NCI-H1048 (cell line): ENCODE measurements around the gene TAF10.

Source experiments
- DNase-seq: peaks from one replicate; lab custom pipeline; 2025; lab: John Stamatoyannopoulos, UW

Gene TAF10

GRCh38 chr11:6576471-6577373 lies 35.3 kb downstream of the TAF10 start:
- no peak for DNase-seq

DNA sequence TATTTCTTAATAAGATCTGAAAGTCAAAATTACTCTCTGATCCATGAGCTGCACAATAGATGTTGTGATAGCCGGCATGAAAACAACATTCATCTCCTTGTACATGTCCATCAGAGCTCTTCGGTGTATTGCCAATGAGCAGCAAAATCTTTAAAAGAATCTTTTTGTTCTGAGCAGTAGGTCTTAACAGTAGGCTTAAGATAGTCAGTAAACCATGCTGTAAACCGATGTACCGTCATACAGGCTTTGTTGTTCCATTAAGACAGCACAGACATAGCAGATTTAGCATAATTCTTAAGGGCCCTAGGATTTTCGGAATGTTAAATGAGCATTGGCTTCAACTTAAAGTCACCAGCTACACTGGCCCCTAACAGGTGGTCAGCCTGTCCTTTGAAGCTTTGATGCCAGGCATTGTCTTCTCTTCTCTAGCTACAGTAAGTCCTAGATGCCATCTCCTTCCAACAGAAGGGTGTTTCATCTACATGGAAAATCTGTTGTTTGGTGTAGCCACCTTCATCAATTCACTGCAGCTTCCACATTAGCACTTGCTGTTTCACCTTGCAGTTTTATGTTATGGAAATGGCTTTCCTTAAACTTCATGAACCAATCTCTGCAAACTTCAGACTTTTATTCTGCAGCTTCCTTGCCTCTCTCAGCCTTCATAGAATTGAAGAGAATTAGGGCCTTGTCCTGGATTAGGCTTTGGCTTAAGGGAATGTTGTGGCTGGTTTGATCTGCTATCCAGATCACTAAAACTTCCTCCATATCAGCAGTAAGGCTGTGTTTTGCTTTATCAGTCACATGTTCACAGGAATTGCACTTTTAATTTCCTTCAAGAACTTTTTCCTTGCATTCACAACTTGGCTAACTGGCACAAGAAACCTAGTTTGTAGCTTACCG lies 37.0 kb downstream of the TAF10 start:
- no peak for DNase-seq

GRCh38 chr11:6572215-6572614 lies 39.8 kb downstream of the TAF10 start:
- DNase-seq = no peak

- no peak for DNase-seq
These were observed 40.5 kb downstream of the TAF10 start for GRCh38 chr11:6571434-6572008.

GRCh38 chr11:6570691-6571427 lies 41.2 kb downstream of the TAF10 start:
- DNase-seq = no peak

DNA sequence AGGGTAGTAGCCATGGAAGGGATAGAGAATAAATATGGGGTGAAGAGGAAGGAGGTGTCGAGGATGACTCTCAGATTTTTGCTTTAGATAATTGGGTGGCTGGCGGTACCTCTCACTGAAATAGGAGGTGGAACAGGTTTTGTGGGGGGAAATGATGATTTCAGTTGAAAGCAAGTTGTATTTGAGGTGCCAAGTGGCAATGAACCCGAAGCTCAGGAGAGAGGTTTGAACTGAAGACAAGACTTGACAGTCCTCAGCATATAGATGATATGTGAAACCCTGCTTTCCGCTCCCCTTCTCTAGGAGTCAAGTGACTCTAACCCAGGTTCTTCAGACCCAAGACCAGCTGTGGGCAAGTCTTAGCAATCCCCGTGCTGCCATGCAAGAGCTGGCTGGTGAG lies 42.3 kb downstream of the TAF10 start:
- no peak for DNase-seq

GRCh38 chr11:6568191-6568918 lies 43.7 kb downstream of the TAF10 start:
- DNase-seq = no peak

DNA sequence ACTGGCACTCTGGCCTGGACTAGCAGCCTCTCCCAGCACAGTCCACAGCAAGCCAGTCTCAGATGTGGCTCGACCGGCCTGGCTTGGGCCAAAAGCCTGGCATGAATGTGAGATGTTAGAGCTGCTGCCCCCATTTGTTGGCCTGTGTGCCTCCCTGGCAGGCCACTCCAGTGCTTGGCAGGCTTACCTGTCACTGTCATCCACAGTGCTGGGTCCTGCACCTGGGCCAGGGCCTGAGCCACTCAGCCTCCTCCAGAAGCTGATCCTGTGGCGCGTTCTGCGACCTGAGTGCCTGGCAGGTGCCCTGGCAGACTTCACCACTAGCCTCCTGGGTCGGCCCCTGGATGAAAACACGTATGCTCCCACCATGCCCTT lies 44.7 kb downstream of the TAF10 start:
- DNase-seq = no peak

DNA sequence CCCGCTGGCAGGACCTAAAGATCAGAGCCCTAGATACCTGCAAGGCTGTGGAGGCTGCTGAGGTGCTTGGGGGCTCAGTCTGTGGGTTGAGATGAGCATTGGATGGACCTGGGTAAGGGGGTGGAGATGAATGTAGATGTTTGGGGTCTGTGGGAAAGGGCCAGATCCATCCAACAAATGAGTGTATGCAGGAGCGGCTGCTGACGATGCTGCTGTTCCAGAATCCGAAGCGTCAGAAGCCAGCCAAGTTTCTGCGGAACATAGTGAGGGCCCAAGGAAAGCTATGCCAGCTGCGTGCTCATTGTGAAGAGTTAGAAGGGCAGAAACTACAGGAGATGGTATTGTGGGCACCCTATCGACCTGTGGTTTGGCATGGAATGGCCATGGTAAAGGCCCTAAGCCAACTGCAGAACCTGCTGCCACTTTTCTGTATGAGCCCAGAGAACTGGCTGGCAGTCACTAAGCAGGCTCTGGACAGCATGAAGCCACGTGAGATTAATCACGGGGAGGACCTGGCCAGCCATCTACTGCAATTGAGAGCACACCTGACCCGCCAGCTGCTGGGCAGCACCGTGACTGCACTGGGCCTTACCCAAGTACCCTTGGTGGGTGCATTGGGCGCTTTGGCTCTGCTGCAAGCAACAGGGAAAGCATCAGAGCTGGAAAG lies 45.2 kb downstream of the TAF10 start:
- DNase-seq = no peak

DNA sequence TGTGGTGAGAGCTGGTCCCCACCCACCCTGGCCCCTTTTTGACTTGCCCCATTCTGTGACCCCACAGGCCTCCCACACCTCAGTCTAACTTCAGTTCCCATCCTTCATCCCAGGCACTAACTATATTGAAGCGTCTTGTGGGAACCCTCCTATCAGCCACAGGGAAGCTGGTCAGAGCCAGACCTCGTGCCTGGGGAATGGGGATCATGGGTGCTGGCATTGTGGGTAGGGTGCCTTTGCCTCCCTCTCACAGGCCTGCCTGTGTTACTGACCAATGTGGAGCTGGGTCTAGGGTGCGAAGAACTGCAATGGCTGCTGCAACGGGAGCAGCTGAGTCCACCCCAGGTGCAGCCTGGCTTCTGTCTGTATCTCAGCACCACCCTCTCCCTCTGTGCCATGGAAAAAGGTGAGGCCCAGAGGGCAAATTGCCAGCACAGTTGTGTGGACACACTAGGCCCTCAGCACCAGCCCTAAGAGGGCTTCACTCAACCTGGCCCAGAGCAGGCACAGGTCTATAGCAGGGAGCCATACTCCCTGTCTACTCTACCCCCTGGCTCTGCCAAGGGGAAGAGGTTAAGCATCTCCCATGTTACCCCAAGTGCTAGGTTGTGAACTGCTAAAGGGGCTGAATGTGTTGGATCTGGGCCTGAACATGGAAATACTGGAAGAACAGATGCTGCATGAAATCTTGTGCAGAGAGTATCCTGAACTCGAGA lies 45.9 kb downstream of the TAF10 start:
- DNase-seq = no peak

DNA sequence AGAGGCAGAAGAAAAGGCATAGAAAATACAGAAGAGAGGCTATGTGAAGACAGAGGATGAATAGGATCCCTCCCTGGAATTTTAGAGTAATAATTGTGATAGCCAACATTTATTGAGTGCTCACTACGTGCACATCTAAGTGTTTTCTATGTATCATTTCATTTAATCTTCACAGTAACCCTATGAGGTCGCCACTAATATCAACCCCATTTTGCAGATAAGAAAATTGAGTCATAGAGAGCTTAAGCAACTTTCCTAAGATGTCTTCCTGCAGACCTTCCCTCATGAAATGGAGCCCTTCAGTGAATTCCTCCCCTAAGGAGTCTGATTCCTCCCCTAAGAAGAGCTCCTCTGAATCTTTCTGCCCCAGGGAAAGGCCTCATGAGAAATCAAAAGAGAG lies 46.7 kb downstream of the TAF10 start:
- no peak for DNase-seq

DNA sequence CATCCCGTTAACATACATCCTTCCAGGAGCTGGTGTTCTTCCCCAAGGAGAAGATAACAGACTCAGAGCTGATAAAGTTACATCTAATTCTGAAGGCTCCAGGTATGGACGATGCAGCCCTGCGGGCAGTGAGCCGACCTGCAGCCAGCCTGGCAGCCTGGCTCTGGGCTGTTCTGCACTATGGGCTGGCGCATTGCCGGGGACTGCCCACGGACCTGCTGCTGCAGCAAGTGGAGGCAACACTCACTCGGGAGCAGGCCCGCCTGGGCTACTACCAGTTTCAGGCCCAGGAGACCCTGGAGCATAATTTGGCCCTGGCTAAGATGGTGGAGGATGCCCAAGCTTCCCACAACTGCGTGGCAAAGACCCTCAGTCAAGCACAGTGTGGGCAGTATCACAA lies 48.3 kb downstream of the TAF10 start:
- no peak for DNase-seq

GRCh38 chr11:6563121-6563619 lies 48.8 kb downstream of the TAF10 start:
- DNase-seq = no peak

DNA sequence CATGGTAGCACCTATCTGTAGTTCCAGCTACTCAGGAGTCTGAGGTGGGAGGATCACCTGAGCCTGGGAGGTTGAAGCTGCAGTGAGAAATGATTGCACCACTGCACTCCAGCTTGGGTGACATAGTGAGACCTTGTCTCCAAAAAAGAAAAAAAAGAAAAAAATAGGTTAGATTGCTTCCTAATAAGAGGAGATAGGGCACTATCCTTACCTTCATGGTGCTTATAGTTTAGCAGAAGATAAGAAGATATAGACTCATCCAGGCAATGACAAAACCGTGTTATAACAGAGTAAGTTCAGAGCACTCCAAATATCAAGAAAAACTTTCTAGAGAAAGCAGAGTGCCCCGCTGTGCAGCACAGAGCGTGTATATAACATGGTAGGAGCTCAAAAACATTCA lies 50.7 kb downstream of the TAF10 start:
- no peak for DNase-seq
